Neuron (in vitro differentiated cells): ENCODE data around the gene FIGNL2.

ENCODE experiments used
- H2AFZ ChIP-seq: one replicate; pipeline ENCODE4 v1.6.1; 2013; ENCODE audit warnings: low read depth, mild to moderate bottlenecking, inconsistent platforms, low read length, moderate library complexity
- H3K27me3 ChIP-seq: one replicate; pipeline ENCODE4 v1.6.1; 2013; ENCODE audit warnings: low read length; ENCODE audit not compliant: insufficient read depth
- H3K36me3 ChIP-seq: one replicate; pipeline ENCODE4 v1.6.1; 2013; ENCODE audit warnings: low read length; ENCODE audit not compliant: insufficient read depth
- H3K4me1 ChIP-seq: one replicate; pipeline ENCODE4 v1.6.1; 2013; ENCODE audit warnings: low read length; ENCODE audit not compliant: insufficient read depth
- H3K4me3 ChIP-seq: 2 replicates; pipeline ENCODE4 v1.5.1; 2013; ENCODE audit warnings: mild to moderate bottlenecking, low read length, moderate library complexity
- H3K9me3 ChIP-seq: one replicate; pipeline ENCODE4 v1.6.1; 2013; ENCODE audit warnings: low read length

FIGNL2 gene

GRCh38 chr12:51862947-51863346 lies 14.4 kb upstream of the FIGNL2 start:
- Histone ChIP-seq H3K36me3 (no peaks in the 10 kb centered on the region), H3K9me3 (no peaks in the 10 kb centered on the region), H3K4me3 (peak overlapping the region; percentile 59), H3K27me3 (no peaks in the 10 kb centered on the region), H2AFZ (peak overlapping the region; percentile 57), H3K4me1 (peaks cover 33% of the 10 kb centered on the region)

GRCh38 chr12:51860986-51861385 lies 12.5 kb upstream of the FIGNL2 start:
- Histone ChIP-seq H3K4me1 (peaks cover 29% of the 10 kb centered on the region), H3K4me3 (no peak overlapping the region), H3K27me3 (no peaks in the 10 kb centered on the region), H3K36me3 (no peaks in the 10 kb centered on the region), H2AFZ (no peak overlapping the region), H3K9me3 (no peaks in the 10 kb centered on the region)

GRCh38 chr12:51855586-51856428 lies 7.3 kb upstream of the FIGNL2 start:
- no peak overlapping the region for H2AFZ ChIP-seq
- H3K9me3 ChIP-seq = no peaks in the 10 kb centered on the region
- H3K27me3 ChIP-seq = no peaks in the 10 kb centered on the region
- no peaks in the 10 kb centered on the region for H3K4me1 ChIP-seq
- H3K36me3 ChIP-seq = peaks cover 3% of the 10 kb centered on the region
- H3K4me3 ChIP-seq = no peak overlapping the region

- Histone ChIP-seq H3K4me3 (no peak overlapping the region), H3K36me3 (peaks cover 3% of the 10 kb centered on the region), H3K4me1 (no peaks in the 10 kb centered on the region), H2AFZ (no peak overlapping the region), H3K27me3 (no peaks in the 10 kb centered on the region), H3K9me3 (no peaks in the 10 kb centered on the region)
These were observed 4.1 kb upstream of the FIGNL2 start for GRCh38 chr12:51852404-51853137.

- H3K9me3 ChIP-seq = no peaks in the 10 kb centered on the region
- H3K27me3 ChIP-seq = no peaks in the 10 kb centered on the region
- H3K4me3 ChIP-seq = no peak overlapping the region
- peaks cover 2% of the 10 kb centered on the region for H3K4me1 ChIP-seq
- peaks cover 3% of the 10 kb centered on the region for H3K36me3 ChIP-seq
- no peak overlapping the region for H2AFZ ChIP-seq
These were observed 3.1 kb upstream of the FIGNL2 start for GRCh38 chr12:51851413-51852124.

GRCh38 chr12:51850965-51851299 lies 2.4 kb upstream of the FIGNL2 start:
- no peaks in the 10 kb centered on the region for H3K9me3 ChIP-seq
- no peak overlapping the region for H3K4me3 ChIP-seq
- peaks cover 8% of the 10 kb centered on the region for H3K4me1 ChIP-seq
- no peak overlapping the region for H2AFZ ChIP-seq
- peaks cover 3% of the 10 kb centered on the region for H3K36me3 ChIP-seq
- no peaks in the 10 kb centered on the region for H3K27me3 ChIP-seq

- H2AFZ ChIP-seq = no peak overlapping the region
- no peaks in the 10 kb centered on the region for H3K9me3 ChIP-seq
- H3K4me3 ChIP-seq = no peak overlapping the region
- H3K36me3 ChIP-seq = peaks cover 7% of the 10 kb centered on the region
- H3K4me1 ChIP-seq = peaks cover 14% of the 10 kb centered on the region
- H3K27me3 ChIP-seq = no peaks in the 10 kb centered on the region
These were observed 1.8 kb upstream of the FIGNL2 start for GRCh38 chr12:51850081-51850964.

- Histone ChIP-seq H3K4me1 (peaks cover 16% of the 10 kb centered on the region), H2AFZ (no peak overlapping the region), H3K4me3 (peak overlapping the region; percentile 29), H3K36me3 (peaks cover 14% of the 10 kb centered on the region), H3K27me3 (no peaks in the 10 kb centered on the region), H3K9me3 (no peaks in the 10 kb centered on the region)
These were observed 570 bp upstream of the FIGNL2 start for GRCh38 chr12:51848841-51849735.

- Histone ChIP-seq H3K9me3 (no peaks in the 10 kb centered on the region), H3K27me3 (no peaks in the 10 kb centered on the region), H3K36me3 (peaks cover 21% of the 10 kb centered on the region), H2AFZ (peak overlapping the region; percentile 59), H3K4me3 (peak overlapping the region; percentile 83), H3K4me1 (peaks cover 19% of the 10 kb centered on the region)
These were observed 734 bp downstream of the FIGNL2 start for GRCh38 chr12:51847643-51848325.

GRCh38 chr12:51846911-51847642 lies 1.4 kb downstream of the FIGNL2 start:
- Histone ChIP-seq H3K4me3 (peak overlapping the region; percentile 83), H3K36me3 (peaks cover 20% of the 10 kb centered on the region), H3K9me3 (no peaks in the 10 kb centered on the region), H3K4me1 (peaks cover 24% of the 10 kb centered on the region), H3K27me3 (no peaks in the 10 kb centered on the region), H2AFZ (peak overlapping the region; percentile 64)

- Histone ChIP-seq H3K27me3 (no peaks in the 10 kb centered on the region), H3K36me3 (peaks cover 20% of the 10 kb centered on the region), H3K4me1 (peaks cover 24% of the 10 kb centered on the region), H3K4me3 (peak overlapping the region; percentile 83), H3K9me3 (no peaks in the 10 kb centered on the region), H2AFZ (no peak overlapping the region)
These were observed 2.2 kb downstream of the FIGNL2 start for GRCh38 chr12:51846271-51846691.
